Activated CD4-positive, alpha-beta T cell treated with anti-CD3 and anti-CD28 coated beads for 36 hours (primary cell): ENCODE results near the gene ADGRF4. TPM values are rescaled to one million over a fixed set of nuclear protein-coding genes. Genes with fewer than 3 reads are reported as not detected.

ENCODE experiments used
- total RNA-seq, 2 experiments: library from RNA; stranded (reverse); gene quantifications; one replicate each; pipeline ENCODE4 v1.2.3, GENCODE V29; 2021

The ADGRF4 gene
- total RNA-seq, 2 experiments from 2014 or later: not detected

Other genes starting within 250 kb of the ADGRF4 start
- gene CD2AP, start 220.8 kb upstream of the ADGRF4 start, total RNA-seq: 10 to 100 TPM; 28.4 to 29.3 TPM
- gene OPN5, start 83.5 kb downstream of the ADGRF4 start, total RNA-seq: not detected